Measurements from ENCODE around the gene KRTAP4-7.
"Not testable (repeated sequence)": the region's sequence is repeated elsewhere in the genome, so short reads cannot be mapped to it uniquely, and the experiment has no call there.

GRCh38 chr17:41119696-41120690 is 36.0 kb downstream of the KRTAP4-7 start:
- TF ChIP-seq POLR2A, CTCF (IDR thresholded peaks at IDR 0.05): not testable (repeated sequence)

Data from lower leg skin (tissue), 3 donors.